Fibroblast of skin of right biceps (primary cell): ENCODE data around the gene USH2A.

Experiments
- DNase-seq: peaks from one replicate; pipeline ENCODE4 v3.0.0-alpha.2; 2013

Gene USH2A

DNA sequence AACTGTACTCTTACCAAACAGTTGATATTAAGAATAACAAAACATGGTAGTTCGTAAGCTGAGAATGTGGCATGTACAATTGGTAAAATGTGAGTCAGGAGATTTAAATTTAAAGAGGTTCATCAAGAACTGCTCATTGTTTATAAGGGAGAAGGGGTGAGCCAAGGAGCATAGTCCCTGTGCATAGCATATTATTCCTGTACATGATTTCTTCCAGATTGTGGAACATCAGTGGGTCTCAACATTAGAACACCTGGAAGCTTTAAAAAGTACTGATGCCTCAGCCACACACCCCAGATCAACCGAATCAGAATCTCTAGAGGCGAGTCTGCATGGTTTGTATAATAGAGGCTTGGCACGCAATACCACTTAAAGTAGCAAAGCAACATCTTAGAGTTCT lies 800.1 kb downstream of the USH2A start:
- DNase-seq = no peak

DNA sequence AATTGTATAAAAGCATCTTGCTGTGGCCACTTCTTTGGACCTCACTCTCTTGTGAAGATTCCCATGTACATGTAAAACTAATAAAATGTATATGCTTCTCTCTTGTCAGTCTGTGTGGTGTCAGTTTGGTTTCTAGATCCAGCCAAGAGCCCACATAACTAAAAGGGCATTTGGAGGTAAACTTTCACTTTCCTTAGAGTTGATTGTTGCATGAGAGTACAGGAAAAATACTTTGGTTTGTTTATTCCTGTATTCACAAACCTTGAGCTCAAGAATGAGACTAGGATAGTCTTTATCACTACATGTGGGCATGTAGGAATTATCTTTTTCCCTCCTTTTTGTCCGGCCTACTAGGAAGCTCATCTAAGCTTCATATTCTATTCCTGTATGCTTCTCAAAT lies 805.3 kb downstream of the USH2A start:
- DNase-seq = no peak

DNA sequence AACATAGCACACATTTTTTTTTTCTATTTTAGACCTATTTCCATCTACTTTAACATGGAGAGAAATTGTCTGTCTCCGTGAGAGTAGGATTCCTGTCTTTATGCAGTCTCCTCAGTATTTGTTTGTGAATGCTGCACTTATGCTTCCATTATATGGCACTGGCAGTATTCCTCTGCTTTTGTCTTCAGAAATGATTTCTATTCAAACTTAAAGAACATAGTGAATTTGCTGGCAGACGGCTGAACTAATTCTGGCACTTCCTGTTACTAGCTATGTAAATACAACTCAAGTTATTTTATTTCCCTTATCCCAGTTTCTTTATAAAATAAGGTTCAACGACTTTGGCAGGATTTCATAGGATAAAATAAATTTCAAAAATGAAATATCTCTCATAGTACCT lies 810.9 kb downstream of the USH2A start:
- no peak for DNase-seq

DNA sequence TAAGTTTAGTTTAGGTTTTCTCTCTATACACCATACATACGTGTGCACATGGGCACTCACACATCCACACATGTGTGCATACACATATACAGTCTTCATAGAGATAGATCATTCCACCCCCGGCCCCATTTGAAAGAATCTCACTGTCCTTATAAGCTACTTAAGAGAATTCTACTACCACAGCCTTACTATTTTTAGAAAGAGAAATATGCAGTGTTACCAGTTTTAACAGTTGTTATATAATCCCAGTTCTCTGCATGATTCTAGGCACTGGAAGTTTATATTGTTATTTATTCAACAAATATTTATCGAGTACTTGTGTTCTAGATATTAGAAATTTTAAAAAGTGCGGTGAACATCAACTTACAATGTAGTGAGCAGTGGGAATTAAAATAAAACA lies 814.6 kb downstream of the USH2A start:
- DNase-seq = no peak

DNA sequence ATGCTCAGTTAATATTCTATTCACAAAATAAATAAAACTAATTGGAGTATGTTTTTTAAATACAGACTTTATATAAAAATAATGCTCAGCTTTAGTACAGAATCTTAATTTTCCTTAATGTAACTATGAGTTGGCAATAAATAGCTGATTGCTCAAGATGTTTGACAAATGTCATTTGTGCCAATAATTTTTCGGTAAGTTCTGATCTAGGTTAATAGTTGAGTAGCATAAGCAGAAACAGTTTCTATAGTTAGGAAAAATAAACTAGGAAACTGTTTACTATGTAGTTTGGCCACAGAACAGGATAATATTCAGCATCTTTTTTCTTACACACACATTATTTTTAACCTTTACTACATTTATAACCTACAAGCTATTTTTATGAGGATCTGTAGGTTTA lies 815.8 kb downstream of the USH2A start:
- DNase-seq = no peak

DNA sequence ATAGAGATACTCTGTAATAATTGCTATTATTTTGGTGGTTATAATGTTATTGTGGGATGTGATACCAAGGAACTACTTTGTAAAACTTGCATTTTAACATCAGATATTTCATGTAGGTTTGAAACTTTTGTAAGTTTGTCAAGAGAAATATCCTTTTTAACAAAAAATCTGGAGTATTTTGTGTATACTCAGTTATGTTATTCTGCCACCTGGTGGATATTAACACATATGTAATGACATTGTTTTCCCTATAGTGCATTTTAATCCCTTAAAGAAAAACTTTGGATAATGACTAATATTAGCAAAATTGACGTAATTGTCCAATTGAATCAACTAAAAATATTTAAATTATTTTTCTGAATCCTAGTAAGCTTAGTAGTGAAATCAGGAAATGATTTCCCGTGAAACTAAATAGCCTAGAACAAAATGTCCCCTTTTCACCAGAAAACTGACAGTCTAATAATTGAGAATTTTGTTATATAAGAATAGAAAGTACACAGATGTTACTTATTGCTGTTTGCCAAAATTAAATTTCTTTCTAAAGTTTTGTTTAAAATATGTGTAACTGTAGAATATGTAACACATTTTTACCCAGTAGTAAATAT lies 816.6 kb downstream of the USH2A start:
- DNase-seq = no peak

DNA sequence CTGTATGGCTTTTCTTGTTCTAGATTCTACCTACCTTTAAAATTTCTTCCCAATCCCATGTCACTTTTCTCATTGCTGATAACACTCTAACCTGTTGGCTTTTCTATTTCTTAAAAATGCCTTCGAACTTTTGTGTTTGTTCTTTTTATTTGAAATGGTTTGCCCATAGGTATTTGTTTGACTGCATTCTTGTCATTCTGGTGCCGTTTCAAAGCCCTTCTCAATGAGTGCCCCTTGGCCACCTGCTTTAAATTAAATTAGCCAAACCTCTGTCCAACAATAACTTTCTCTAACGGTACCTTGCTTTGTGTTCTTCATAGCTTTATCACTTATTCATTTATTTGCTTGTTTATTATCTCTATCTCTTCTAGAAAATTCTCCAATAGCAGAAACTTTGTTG lies 817.2 kb downstream of the USH2A start:
- no peak for DNase-seq

DNA sequence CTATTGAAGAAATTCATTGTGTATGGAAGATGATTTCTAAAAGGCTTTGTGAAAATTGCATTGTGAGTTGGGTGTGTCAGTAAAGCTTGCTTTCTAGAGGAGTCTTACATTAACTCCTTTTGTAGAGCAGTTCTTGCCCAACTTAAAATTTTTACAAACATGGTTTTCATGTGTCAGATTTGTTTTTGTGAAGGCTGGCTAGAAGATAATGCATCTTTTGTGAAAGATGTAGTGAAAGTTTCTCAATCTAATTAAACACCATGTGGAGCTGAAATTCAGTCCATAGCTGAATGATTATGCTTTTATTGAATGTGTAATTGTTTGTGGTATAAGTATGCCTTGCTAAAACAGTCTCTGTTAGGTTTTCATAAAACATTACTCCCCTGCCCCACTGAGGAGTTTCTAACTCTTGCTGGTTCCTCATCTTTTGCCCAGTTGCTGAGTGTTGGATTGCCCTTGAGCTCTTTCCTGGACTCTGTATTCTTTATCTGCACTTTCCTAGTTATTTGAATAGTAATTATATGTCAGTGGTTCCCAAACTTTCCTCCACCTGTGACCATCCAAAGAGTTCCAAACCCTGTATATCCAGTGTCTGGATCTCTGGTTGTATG lies 818.1 kb downstream of the USH2A start:
- no peak for DNase-seq

DNA sequence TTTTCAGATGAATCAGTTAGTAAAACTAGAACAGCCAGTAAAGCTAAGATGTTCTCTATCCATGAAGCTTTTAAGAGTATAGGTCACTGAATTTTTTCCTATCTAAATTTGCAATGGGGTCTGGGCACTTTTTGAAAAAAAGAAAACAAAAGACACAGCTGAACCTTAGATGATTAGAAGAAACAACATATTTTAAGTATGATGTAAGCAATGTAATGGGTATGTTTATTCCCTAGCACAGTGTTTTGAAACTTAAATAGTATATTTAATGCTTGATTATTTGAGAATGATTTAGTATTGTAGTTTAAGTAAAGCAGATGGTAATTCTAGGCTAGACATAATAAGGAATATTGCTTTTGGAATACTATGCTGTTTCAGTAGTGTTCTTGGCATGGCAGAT lies 819.9 kb downstream of the USH2A start:
- no peak for DNase-seq

DNA sequence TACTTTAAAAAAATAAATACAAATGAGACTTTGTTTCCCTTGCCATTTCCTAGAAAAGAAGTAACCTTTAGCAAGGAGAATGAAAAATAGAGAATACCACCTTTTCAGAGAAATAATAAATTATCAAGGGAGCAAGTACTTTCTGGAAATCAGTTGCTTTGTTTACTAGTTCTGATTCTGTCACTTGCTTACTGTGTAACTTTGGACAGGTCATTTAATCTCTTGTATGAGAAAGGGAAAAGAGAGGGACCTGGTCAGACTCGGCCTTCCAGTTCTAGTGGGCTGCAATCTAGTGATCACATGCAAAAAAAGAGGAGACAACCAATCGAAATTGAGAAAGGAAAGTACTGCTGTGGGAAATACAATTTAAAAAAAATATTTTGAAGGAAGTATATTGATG lies 822.0 kb downstream of the USH2A start:
- no peak for DNase-seq

DNA sequence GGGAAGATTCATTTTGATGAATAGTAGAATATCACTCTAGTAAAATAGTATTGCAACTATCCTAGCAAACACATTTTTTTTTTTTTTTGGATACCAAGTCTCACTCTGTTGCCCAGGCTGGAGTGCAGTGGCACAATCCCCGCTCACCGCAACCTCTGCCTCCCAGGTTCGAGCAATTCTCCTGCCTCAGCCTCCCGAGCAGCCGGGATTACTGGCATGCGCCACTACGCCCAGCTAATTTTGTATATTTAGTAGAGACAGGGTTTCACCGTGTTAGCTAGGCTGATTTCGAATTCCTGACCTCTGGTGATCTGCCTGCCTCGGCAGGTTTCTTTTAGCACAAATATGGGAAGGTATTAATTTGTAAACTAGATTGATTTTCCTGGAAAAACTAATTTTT lies 822.4 kb downstream of the USH2A start:
- DNase-seq = no peak

DNA sequence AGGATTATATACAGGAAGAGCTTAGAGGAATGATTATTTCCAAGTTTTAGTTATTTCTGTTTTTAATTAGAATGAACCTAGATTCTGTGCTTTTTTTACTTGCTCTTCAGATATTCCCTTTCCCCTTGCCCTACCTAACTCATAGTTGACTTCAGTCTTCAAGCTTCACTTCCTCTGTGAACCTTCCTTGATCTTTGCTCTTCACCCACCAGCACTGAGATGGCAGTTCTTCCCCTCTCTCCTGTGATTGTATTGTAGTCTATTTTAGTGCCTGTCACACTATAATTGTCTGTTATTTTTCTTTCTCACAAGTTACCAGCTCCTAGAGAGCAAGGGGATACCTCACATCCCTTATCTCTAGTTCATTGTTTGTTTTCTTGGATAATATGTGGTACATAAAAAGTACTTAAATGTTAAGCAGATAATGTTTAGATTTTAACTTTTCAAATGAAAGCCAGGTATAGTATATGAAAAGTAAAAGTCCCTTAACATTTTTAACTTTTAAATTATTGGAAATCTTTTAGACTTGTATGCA lies 822.9 kb downstream of the USH2A start:
- no peak for DNase-seq

DNA sequence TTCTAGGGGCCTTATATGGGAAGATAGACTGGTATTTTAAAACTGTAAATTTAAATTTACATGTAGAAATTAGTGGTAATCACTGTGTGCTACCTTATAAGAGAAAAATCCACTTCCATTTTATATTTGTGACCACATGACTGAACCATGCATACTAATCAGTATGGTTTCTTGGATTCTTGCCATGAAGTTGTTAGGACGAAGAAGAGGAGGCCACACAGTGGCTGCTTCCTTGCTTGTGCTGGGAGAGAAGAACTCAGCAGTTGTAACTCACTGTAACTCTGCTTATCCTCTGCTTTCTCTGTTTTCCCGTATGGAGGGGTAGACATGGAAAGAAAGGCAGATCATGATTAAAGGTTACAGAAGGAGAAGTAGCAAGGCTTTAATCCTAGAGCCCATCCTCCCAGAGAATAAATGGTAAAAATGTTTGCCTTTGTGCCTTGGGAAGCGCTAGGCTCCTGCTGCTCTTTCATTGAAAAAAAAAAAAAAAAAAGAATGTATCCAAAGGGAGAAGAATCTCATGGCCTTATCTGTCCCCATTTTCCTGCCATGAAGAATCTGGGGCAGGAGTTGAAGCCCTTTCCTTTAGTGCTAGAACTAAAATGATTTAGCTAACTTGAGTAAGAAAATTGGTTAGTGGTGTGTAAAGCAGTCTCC lies 823.7 kb downstream of the USH2A start:
- peak; percentile 78 for DNase-seq

DNA sequence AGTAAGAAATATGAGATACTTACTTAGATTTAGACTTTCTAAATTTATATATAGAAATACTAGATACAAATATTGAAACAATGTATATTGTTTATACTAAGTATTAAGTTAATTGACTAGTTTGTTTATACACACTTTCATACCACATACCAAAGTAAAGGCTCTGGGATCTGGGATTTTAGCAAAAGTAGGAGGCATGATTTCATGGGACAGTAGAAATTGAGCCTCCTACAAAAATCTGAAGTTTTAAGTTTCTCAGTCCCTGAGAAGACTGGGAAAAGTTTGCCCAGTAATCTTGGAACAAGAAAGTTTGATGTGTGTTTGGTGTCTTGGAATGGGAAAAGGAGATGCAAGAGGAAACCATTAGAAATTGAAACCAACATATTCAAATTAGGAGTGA lies 825.3 kb downstream of the USH2A start:
- DNase-seq = no peak

DNA sequence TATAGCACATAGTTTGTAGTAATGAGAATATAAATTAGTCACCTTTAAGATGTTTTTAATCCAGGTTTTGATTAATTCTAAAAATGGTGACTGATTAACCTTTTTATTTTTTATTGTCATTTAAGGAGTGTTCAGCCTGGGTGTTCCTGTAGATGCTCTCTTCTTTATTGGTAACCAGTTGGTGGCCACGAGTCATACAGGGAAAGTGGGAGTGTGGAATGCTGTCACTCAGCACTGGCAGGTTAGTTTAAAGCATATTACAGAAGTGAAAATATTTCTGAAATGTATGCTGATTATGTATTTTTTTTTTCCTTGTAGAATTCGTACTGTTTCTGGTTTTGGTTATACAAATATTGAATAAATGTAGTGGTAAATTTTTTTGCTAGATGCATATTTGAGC lies 828.0 kb downstream of the USH2A start:
- DNase-seq = peak; percentile 66

DNA sequence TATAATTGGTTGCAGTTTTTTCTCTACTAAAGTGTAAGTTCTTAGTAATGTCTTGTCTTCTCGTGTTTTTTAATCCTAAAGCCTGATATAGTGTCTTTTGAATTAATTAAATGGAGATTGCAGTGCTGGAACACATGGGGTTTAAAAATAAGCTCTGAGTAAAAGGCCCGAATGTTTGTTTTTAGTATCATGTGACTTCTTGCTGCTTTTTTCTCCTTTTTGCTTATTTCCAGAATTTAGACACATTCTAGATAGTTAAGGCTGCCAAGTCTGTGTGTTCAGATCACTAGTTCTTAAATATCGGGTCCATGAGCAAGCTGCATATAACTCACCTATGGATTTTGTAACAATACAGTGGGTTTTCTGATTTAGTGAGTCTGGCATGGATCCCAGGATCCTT lies 828.6 kb downstream of the USH2A start:
- DNase-seq = peak; percentile 10

DNA sequence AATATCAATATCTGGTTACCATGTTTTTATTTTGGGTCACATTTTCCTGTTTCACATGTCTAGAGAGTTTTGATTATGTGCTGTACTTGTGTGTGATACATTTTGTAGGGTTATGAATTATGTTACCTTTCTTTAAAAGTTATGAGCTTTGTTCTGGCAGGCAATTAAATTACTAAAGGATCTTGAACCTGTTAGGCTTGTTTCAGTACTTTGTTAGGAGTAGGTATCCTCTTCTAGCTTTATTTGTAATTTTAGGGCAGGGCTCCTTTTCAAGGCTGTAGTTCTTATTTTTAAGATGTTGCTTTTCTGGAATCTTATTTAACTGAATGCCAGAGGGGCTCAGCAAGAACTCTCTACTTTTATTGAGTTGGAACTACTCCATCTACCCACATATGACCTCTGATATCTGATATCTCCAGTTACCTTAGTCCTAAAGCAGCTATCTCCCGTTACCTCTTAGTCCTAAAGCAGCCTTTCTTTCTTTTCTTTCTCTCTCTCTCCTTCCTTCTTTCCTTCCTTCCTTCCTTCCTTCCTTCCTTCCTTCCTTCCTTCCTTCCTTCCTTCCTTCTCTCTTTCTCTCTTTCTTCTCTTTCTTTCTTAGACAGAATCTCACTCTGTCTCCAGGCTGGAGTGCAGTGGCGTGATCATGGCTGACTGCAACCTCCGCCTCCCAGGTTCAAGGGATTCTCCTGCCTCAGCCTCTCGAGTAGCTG lies 832.3 kb downstream of the USH2A start:
- DNase-seq = no peak

DNA sequence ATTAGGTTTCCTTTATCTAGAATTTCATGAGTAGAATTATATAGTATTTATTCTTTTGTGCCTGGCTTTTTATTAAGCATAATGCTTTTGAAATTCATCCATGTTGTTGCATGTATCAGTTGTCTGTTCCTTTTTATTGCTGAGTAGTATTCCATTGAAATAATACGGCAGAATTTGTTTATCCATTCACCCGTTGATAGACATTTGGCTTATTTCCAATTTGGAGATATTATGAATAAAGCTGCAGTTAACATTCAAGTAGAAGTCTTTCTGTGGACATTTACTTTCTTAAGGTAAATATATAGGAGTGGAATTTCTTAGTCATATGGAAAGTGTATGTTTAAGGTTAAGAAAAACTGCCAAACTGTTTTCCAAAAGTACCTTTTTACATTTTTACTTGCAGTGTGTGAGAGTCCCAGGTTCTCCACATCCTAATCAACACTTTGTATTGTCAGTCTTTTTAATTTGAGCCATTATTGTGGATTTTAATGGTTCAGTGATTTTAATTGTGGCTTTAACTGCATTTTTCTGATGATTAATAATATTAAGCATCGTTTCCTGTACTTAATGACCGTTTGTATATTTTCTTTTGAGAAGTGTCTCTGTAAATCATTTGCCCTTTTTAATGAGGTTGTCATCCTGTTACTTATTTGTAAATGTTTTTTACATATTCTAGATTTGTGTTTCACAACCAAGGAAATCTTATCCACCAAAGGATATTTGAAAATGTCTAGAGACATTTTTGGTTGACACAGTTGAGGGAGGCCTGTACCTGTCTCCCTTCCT lies 833.4 kb downstream of the USH2A start:
- no peak for DNase-seq

DNA sequence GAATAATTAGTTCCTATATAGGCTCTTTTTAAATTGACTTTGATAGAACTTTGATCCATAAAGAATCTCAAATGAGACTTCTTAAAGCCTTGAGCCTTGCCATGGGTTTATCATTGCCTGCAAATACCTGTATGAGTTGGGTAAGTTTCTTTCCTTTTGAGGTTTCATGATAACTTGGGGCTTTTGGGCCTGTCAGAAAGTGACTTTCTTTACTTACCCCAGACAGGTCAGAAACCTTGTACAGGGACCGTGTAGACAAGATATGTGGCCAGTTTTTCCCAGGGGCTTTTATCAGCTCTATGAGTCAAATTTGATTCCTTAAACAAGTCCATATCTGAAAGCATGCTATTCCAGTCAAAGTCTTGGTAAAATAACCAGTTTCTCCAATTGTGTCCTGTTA lies 838.9 kb downstream of the USH2A start:
- DNase-seq = no peak

DNA sequence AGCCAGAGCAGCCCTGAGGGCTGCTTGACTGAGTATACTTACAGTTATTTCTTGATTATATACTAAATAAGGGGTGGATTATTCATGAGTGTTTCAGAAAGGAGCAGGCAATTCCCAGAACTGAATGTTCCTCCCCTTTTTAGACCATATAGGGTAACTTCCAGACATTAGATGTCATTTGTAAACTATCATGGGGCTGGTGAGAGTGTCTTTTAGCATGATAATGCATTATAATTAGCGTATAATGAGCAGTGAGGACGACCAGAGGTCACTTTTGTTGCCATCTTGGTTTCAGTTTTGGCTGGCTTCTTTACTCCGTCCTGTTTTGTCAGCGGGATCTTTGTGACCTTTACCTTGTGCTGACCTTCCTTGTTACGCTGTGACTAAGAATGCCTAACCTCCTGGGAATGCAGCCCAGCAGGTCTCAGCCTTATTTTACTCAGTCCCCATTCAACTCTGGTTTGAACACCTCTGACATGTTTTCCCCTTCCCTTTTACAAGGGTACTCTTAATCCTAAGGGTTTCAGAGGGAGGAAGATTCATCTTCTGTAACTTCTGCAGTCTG lies 840.0 kb downstream of the USH2A start:
- DNase-seq = no peak

DNA sequence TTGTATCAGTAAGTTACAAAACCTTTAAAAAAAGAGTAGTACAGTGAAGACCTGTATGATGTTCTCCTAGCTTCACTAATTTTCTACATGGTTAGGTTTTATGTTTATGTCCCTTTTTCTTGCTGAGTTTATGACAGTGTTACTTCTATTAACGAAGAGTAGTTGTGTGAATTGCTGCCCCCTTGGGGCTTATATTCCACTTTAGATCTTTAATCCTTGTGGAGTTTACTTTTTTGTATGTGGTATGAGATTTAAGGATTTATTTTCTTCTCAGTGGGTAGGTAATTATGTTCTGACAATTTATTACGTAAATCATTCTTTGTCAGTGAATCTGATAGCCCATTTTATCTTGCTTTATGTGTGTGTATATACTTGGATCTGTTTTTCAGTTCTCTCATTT lies 841.4 kb downstream of the USH2A start:
- DNase-seq = no peak
